ENCODE measurements around the gene ENTHD1.

GRCh38 chr22:39806109-39806508, 87.5 kb downstream of the ENTHD1 start:
- TF ChIP-seq, protein P1, sequence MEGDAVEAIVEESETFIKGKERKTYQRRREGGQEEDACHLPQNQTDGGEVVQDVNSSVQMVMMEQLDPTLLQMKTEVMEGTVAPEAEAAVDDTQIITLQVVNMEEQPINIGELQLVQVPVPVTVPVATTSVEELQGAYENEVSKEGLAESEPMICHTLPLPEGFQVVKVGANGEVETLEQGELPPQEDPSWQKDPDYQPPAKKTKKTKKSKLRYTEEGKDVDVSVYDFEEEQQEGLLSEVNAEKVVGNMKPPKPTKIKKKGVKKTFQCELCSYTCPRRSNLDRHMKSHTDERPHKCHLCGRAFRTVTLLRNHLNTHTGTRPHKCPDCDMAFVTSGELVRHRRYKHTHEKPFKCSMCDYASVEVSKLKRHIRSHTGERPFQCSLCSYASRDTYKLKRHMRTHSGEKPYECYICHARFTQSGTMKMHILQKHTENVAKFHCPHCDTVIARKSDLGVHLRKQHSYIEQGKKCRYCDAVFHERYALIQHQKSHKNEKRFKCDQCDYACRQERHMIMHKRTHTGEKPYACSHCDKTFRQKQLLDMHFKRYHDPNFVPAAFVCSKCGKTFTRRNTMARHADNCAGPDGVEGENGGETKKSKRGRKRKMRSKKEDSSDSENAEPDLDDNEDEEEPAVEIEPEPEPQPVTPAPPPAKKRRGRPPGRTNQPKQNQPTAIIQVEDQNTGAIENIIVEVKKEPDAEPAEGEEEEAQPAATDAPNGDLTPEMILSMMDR (IDR thresholded peaks at IDR 0.05): no peak
- no peak for TF ChIP-seq EZH2 (IDR thresholded peaks at IDR 0.05)
- no peak for TF ChIP-seq EZH2phosphoT487 (IDR thresholded peaks at IDR 0.05)

All from neural progenitor cell (in vitro differentiated cells).